Right lung (tissue), 5 donors: Measurements from ENCODE around the gene RBM24. TPM values are rescaled to one million over a fixed set of nuclear protein-coding genes. Genes with fewer than 3 reads are reported as not detected.

Experiments
- DNase-seq, 2 donors: peaks; one replicate each; pipeline ENCODE4 v3.0.0-alpha.2; 2013
- polyA plus RNA-seq, 5 donors: library from polyadenylated mRNA; unstranded; fragments of 120-200 nt; gene quantifications; one replicate each; pipeline versions ENCODE4 v1.2.1 to v1.2.3, GENCODE V29; 2013; ENCODE audit warnings: inconsistent platforms in 1 of 5, low replicate concordance in 1 of 5; ENCODE audit not compliant: insufficient read length in 5 of 5, insufficient read depth in 1 of 5

The RBM24 gene
- polyA plus RNA-seq, 5 donors, result 3.1 to 14.2 (median 4.9) TPM

- DNase-seq, result no peak
These were observed 60.1 kb downstream of the RBM24 start for GRCh38 chr6:17341117-17341805.

GRCh38 chr6:17341891-17342290 lies 60.7 kb downstream of the RBM24 start:
- DNase-seq, result no peak

DNA sequence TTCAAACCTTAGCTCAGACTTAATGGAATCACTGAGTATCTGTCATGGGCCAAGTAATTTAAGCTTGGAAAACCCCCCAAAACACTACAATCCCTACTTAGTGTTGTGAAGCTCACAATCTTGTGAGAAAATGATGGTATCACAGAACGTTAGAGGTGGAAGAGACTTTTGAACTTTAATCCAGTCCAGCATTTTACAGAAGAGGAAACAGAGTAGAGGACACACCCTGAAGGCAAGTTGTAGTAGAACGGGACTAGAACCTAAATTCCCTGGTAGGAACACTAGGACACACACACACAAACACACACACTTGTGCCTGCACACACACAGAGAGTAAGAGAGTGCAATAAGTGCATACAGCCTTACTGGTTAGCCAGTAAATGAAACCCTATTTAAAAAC lies 62.1 kb downstream of the RBM24 start:
- DNase-seq, result no peak

Other genes with a start within 250 kb of the RBM24 start
- 1 to 10 TPM; 1.2 to 6.5 (median 4.4) TPM for gene STMND1, start 179.3 kb upstream of the RBM24 start, polyA plus RNA-seq
- 10 to 100 TPM in 2 of 5 donors, 1 to 10 TPM in 3; 9.0 to 12.7 (median 9.8) TPM for gene CAP2, start 112.2 kb downstream of the RBM24 start, polyA plus RNA-seq